Measurements from ENCODE around the gene PDS5A.
"Not testable (repeated sequence)": the region's sequence is repeated elsewhere in the genome, so short reads cannot be mapped to it uniquely, and the experiment has no call there.

PDS5A gene

DNA sequence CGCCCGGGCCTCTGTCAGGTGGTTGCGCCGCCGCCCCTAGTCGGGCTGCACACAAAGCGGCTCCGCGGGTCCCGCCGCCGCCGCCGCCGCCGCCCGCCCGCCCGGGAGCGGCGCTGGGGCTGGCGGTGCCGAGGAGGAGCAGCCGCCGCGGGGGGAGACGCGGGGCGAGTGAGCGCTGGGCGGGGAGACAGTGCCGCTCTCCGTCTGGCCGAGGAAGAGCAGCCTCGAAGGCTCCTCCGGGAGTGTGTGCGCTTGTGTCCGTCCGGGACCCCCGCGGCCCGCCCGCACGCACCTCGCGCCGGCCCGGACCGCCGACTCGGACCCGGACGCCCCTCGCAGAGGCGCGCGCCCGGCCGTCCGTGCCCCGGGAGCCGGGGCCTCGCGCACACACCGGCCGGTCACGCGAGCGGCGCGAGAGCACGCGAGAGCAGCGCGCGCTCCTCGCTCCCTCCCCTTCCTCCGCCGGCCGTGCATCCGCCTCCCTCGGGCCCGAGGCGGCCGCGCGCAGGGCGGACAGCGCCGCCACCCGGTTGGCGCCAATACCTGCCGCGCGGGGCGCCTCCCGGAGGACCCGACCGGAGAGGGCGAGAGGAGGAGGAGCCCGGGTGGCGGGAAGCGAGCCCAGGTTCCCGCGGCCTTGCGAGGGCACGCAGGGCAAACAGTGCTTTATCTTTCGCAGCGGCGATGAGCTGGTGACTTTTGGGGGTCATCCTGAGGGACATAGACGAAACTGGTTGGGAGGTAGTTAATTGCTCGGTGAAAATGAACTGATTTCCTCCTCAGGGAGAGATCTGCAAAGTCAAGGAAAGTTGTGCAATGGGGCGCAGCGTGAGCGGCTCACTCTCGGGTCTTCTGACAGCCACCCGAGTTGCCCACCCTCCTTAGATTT, at the start of gene PDS5A:
Gene PDS5A, minus strand, starts transcription at position 423 of the 889 bp plus-strand sequence. CDS start 1,334 bp downstream, outside the sequence.
- Histone ChIP-seq H3K36me3 (replicated peaks) (peaks cover 41% of the 10 kb centered on the region), H3K27me3 (ENCODE audit: low read depth) (no peaks in the 10 kb centered on the region), H3K9me3 (no peaks in the 10 kb centered on the region), H3K4me1 (peaks cover 13% of the 10 kb centered on the region), H3K4me3 (peak within 1 kb of the TSS; percentile 96)
- DNase-seq (ENCODE audit: low spot score in 2 of 2) = peak; percentile 89 to 91
- in situ Hi-C loops (cut with MboI; ENCODE audit: low sequenced_read_pairs) = loop anchor here (10.0 kb wide), 1 partner anchor 513 kb away; no protein-coding TSS in a partner anchor

- H3K4me1 ChIP-seq; H3K27me3 ChIP-seq (ENCODE audit: low read depth); H3K4me3 ChIP-seq; DNase-seq (ENCODE audit: low spot score in 2 of 2); H3K36me3 ChIP-seq (replicated peaks); H3K9me3 ChIP-seq; in situ Hi-C loops (cut with MboI; ENCODE audit: low sequenced_read_pairs): not testable (repeated sequence)
Measured at GRCh38 chr4:40024049-40024448, 46.3 kb upstream of the PDS5A start.

DNA sequence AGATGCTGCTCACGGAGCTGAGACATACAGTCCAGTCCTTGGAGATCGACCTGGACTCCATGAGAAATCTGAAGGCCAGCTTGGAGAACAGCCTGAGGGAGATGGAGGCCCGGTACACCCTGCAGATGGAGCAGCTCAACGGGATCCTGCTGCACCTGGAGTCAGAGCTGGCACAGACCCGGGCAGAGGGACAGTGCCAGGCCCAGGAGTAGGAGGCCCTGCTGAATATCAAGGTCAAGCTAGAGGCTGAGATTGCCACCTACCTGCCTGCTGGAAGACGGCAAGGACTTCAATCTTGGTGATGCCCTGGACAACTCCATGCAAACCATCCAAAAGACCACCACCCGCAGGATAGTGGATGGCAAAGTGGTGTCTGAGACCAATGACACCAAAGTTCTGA, 43.4 kb upstream of the PDS5A start:
- H3K27me3 ChIP-seq (ENCODE audit: low read depth); in situ Hi-C loops (cut with MboI; ENCODE audit: low sequenced_read_pairs); H3K4me3 ChIP-seq; H3K9me3 ChIP-seq; H3K4me1 ChIP-seq; H3K36me3 ChIP-seq (replicated peaks); DNase-seq (ENCODE audit: low spot score in 2 of 2): not testable (repeated sequence)

DNA sequence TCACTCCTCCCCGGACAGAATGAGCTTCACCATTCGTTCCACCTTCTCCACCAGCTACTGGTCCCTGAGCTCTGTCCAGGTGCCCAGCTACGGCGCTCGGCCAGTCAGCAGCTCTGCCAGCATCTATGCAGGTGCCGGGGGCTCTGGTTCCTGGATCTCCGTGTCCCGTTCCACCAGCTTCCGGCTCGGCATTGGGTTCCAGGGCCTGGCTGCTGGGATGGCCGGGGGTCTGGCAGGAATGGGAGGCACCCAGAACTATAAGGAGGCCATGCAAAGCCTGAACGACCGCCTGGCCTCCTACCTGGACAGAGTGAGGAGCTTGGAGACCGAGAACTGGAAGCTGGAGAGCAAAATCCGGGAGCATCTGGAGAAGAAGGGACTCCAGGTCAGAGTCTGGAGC, 42.5 kb upstream of the PDS5A start:
- Histone ChIP-seq H3K4me1 (peaks cover 2% of the 10 kb centered on the region; the same call in 1 of the 2 replicates), H3K9me3 (no peaks in the 10 kb centered on the region), H3K36me3 (replicated peaks) (no peaks in the 10 kb centered on the region), H3K4me3 (no peak overlapping the region), H3K27me3 (ENCODE audit: low read depth) (no peaks in the 10 kb centered on the region)
- in situ Hi-C loops (cut with MboI; ENCODE audit: low sequenced_read_pairs) = no loop called here
- no peak for DNase-seq (ENCODE audit: low spot score in 2 of 2)

- no peaks in the 10 kb centered on the region for H3K9me3 ChIP-seq
- no peak overlapping the region for H3K4me3 ChIP-seq
- in situ Hi-C loops (cut with MboI; ENCODE audit: low sequenced_read_pairs) = no loop called here
- H3K36me3 ChIP-seq (replicated peaks) = no peaks in the 10 kb centered on the region
- no peak for DNase-seq (ENCODE audit: low spot score in 2 of 2)
- no peaks in the 10 kb centered on the region for H3K27me3 ChIP-seq (ENCODE audit: low read depth)
- no peaks in the 10 kb centered on the region for H3K4me1 ChIP-seq
Measured at GRCh38 chr4:40016007-40016406, 38.3 kb upstream of the PDS5A start.

GRCh38 chr4:40003986-40004385, 26.3 kb upstream of the PDS5A start:
- in situ Hi-C loops (cut with MboI; ENCODE audit: low sequenced_read_pairs) = no loop called here
- no peaks in the 10 kb centered on the region for H3K27me3 ChIP-seq (ENCODE audit: low read depth)
- H3K4me1 ChIP-seq = 0 out of 2 replicates have a peak, but pooled peaks cover 2% of the 10 kb centered on the region
- H3K9me3 ChIP-seq = no peaks in the 10 kb centered on the region
- H3K4me3 ChIP-seq = no peak overlapping the region
- DNase-seq (ENCODE audit: low spot score in 2 of 2) = no peak
- H3K36me3 ChIP-seq (replicated peaks) = no peaks in the 10 kb centered on the region

DNA sequence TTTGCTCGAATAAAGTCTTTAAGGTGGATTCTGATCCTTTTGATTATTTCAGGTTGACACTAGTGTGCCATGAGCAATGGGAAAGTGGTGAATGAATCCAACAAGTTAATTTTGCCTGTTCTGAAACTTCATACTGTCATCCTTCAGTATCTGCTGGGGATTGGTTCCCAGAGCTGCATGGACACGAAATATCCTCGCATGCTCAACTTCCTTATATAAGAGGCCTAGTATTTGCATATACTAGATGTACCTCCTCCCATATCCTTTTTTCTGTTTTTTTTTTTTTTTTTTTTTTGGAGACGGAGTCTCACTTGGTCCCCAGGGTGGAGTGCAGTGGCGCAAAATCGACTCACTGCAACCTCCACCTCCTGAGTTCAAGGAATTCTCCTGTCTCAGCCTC, 23.0 kb upstream of the PDS5A start:
- Histone ChIP-seq H3K4me1 (peaks cover 14% of the 10 kb centered on the region), H3K4me3 (no peak overlapping the region), H3K36me3 (replicated peaks) (no peaks in the 10 kb centered on the region), H3K9me3 (peaks cover 4% of the 10 kb centered on the region), H3K27me3 (ENCODE audit: low read depth) (no peaks in the 10 kb centered on the region)
- DNase-seq (ENCODE audit: low spot score in 2 of 2) = no peak
- in situ Hi-C loops (cut with MboI; ENCODE audit: low sequenced_read_pairs) = no loop called here

DNA sequence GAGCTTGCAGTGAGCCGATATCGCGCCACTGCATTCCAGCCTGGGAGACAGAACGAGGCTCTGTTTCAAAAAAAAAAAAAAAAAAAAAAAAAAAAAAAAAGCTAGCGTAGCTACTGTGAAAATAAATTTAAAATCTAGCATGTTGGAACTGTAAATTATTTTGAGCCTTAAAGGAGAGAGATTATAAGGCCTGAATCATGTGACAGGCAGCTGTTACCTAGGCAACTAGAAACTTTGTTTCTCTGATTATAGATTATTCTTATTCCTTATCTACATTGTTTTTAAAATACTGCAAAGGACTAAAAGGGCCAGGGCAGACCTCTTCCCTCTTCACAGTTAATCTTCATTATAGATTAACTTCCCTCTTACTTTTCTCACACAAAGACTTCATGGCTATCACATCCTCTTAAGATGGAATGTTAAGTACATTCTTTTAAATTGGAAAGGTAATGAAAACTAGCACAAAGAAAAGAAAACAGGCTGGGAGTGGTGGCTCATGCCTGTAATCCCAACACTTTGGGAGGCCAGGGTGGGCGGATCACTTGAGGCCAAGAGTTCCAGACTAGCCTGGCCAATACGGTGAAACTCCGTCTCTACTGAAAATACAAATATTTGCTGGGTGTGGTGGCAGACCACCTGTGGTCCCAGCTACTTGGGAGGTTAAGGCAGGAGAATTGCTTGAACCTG, 21.1 kb upstream of the PDS5A start:
- in situ Hi-C loops (cut with MboI; ENCODE audit: low sequenced_read_pairs) = no loop called here
- H3K4me3 ChIP-seq = no peak overlapping the region
- H3K9me3 ChIP-seq = peaks cover 4% of the 10 kb centered on the region
- peak; percentile 73 to 93 for DNase-seq (ENCODE audit: low spot score in 2 of 2)
- H3K36me3 ChIP-seq (replicated peaks) = no peaks in the 10 kb centered on the region
- H3K4me1 ChIP-seq = peaks cover 14% of the 10 kb centered on the region
- no peaks in the 10 kb centered on the region for H3K27me3 ChIP-seq (ENCODE audit: low read depth)

GRCh38 chr4:39996811-39997210, 19.1 kb upstream of the PDS5A start:
- peak; percentile 60 to 98 for DNase-seq (ENCODE audit: low spot score in 2 of 2)
- no peak overlapping the region for H3K4me3 ChIP-seq
- no peaks in the 10 kb centered on the region for H3K27me3 ChIP-seq (ENCODE audit: low read depth)
- in situ Hi-C loops (cut with MboI; ENCODE audit: low sequenced_read_pairs) = no loop called here
- H3K4me1 ChIP-seq = peaks cover 14% of the 10 kb centered on the region
- H3K9me3 ChIP-seq = peaks cover 4% of the 10 kb centered on the region
- H3K36me3 ChIP-seq (replicated peaks) = no peaks in the 10 kb centered on the region

GRCh38 chr4:39994406-39994805, 16.7 kb upstream of the PDS5A start:
- in situ Hi-C loops (cut with MboI; ENCODE audit: low sequenced_read_pairs) = no loop called here
- peaks cover 4% of the 10 kb centered on the region for H3K9me3 ChIP-seq
- no peaks in the 10 kb centered on the region for H3K36me3 ChIP-seq (replicated peaks)
- H3K4me1 ChIP-seq = peaks cover 14% of the 10 kb centered on the region
- no peak overlapping the region for H3K4me3 ChIP-seq
- no peak for DNase-seq (ENCODE audit: low spot score in 2 of 2)
- H3K27me3 ChIP-seq (ENCODE audit: low read depth) = no peaks in the 10 kb centered on the region

DNA sequence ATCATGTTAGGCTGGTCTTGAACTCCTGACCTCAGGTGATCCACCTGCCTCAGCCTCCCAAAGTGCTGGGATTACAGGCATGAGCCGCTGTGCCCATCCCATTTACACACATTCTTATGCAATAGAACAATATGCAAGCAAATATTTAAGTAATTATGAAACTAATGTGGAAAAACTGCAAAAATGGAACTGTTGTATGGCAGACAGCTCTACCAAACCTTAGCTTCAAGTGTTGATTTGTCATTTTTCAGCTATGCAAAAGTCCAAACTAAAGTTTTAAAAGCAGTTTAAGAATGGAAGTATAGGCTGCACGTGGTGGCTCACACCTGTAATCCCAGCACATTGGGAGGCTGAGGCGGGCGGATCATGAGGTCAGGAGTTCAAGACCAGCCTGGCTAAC, 11.7 kb upstream of the PDS5A start:
- H3K9me3 ChIP-seq; in situ Hi-C loops (cut with MboI; ENCODE audit: low sequenced_read_pairs); H3K27me3 ChIP-seq (ENCODE audit: low read depth); H3K36me3 ChIP-seq (replicated peaks); DNase-seq (ENCODE audit: low spot score in 2 of 2); H3K4me1 ChIP-seq; H3K4me3 ChIP-seq: not testable (repeated sequence)

DNA sequence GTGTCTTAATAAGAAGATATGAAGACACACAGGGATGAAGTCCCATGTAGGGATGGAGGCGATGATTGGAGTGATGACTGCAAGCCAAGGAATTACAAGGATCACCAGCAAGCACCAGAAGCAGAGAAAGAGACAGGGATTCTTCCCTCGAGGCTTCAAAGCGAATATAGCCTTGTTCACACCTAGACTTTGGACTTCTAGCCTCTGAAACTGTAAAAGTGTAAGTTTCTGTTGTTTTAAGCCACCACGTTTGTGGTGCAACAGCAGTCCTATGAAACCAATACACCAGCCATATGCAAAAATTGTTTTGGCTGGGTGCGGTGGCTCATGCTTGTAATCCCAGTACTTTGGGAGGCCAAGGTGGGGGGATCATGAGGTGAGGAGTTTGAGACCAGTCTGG, 9.8 kb upstream of the PDS5A start:
- H3K36me3 ChIP-seq (replicated peaks) = no peaks in the 10 kb centered on the region
- DNase-seq (ENCODE audit: low spot score in 2 of 2) = no peak
- no peak overlapping the region for H3K4me3 ChIP-seq
- in situ Hi-C loops (cut with MboI; ENCODE audit: low sequenced_read_pairs) = no loop called here
- H3K4me1 ChIP-seq = no peaks in the 10 kb centered on the region
- no peaks in the 10 kb centered on the region for H3K9me3 ChIP-seq
- no peaks in the 10 kb centered on the region for H3K27me3 ChIP-seq (ENCODE audit: low read depth)

DNA sequence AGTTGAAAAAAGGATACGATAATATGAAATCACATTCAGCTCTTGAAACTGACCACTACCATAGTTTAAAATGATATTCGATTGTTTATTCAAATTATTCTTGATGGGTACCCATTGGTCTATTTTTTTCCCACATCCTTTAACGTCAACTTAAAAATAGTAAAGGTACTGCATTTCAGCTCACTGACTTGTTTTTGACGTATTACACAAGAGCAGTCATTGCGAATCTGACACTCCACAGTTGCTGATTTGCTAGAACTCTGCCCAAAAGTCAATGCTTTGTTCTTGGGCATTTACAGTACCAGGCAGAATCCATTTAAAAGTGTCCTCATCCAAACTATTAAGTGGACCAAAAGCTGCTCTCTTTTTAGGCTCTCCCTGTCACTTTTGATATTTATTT, 1.2 kb upstream of the PDS5A start:
- DNase-seq (ENCODE audit: low spot score in 2 of 2) = no peak
- no peak overlapping the region for H3K4me3 ChIP-seq
- H3K27me3 ChIP-seq (ENCODE audit: low read depth) = no peaks in the 10 kb centered on the region
- peaks cover 29% of the 10 kb centered on the region for H3K36me3 ChIP-seq (replicated peaks)
- peaks cover 13% of the 10 kb centered on the region for H3K4me1 ChIP-seq
- in situ Hi-C loops (cut with MboI; ENCODE audit: low sequenced_read_pairs) = loop anchor here (10.0 kb wide), 1 partner anchor 514 kb away; no protein-coding TSS in a partner anchor
- no peaks in the 10 kb centered on the region for H3K9me3 ChIP-seq

DNA sequence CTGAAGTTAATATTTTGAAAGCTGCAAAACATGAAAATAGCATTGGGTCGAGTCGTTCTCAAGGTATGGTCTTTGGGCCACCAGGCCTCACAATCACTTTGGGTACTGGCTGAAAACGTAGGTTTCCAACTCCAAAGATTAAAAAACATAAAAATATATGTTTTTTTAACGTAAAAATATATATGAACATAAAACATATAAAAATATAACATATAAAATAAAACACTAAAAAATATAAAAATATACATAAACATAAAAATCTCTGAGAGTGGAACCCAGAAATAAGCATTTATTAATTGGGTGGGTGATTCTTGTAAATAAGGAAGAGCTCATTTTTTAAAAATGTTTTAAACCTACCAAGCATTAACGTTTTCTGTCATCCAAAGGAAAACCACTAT, 666 bp upstream of the PDS5A start:
- H3K4me3 ChIP-seq = peak overlapping the region; percentile 26
- in situ Hi-C loops (cut with MboI; ENCODE audit: low sequenced_read_pairs) = loop anchor here (10.0 kb wide), 1 partner anchor 514 kb away; no protein-coding TSS in a partner anchor

More for the DNA sequence above, 666 bp upstream of the PDS5A start:
- H3K36me3 ChIP-seq (replicated peaks) = peaks cover 35% of the 10 kb centered on the region
- no peak for DNase-seq (ENCODE audit: low spot score in 2 of 2)
- peaks cover 13% of the 10 kb centered on the region for H3K4me1 ChIP-seq
- H3K9me3 ChIP-seq = no peaks in the 10 kb centered on the region
- H3K27me3 ChIP-seq (ENCODE audit: low read depth) = no peaks in the 10 kb centered on the region

Measured in HAP-1 (cell line).